IMR-90 (cell line): ENCODE results near the gene GRIK3. TPM values are rescaled to one million over a fixed set of nuclear protein-coding genes. Genes with fewer than 3 reads are reported as not detected.

Experiments
- ATAC-seq: fragments of 200-7000 bp; cut with Tn5 transposase; 2 replicates; pipeline ENCODE4 v1.9.1; 2020; ENCODE audit warnings: low read depth, mild to moderate bottlenecking, moderate library complexity
- BruUV-seq: library from RNA; stranded (reverse); fragments of 400-500 nt; replicated peaks from 2 replicates; lab custom pipeline; 2021; lab: Mats Ljungman, UMichigan
- CTCF ChIA-PET: fragments of 300-600 bp; formaldehyde crosslinking; extraction: SDS; loops from one replicate; lab custom pipeline; 2021; ENCODE audit warnings: antibody characterized with exemption; lab: Yijun Ruan, JAX
- POLR2A ChIA-PET: fragments of 300-600 bp; sonication (Branson Sonifier 250); formaldehyde crosslinking; loops from one replicate; lab custom pipeline; 2022; ENCODE audit warnings: antibody characterized with exemption; ENCODE audit not compliant: unreplicated experiment; lab: Charles Lee
- DNase-seq: peaks from one replicate; pipeline ENCODE4 v3.0.0; 2013
- H2AFZ ChIP-seq: replicated peaks from 2 replicates; pipeline ENCODE3; 2013; ENCODE audit warnings: low read length, mild to moderate bottlenecking; ENCODE audit not compliant: poor library complexity
- H2AK5ac ChIP-seq: 2 replicates; pipeline ENCODE4 v1.6.1; 2013; ENCODE audit warnings: low read depth, low read length, inconsistent platforms
- H2AK9ac ChIP-seq: replicated peaks from 2 replicates; pipeline ENCODE3; 2013; ENCODE audit warnings: mild to moderate bottlenecking, low read depth, low read length, moderate library complexity; ENCODE audit not compliant: poor library complexity
- H2BK120ac ChIP-seq: 2 replicates; pipeline ENCODE4 v1.6.1; 2013; ENCODE audit warnings: low read depth, low read length, inconsistent platforms
- H2BK15ac ChIP-seq: 3 replicates; pipeline ENCODE4 v1.6.1; 2013; ENCODE audit warnings: low read depth, low read length, inconsistent platforms
- H2BK20ac ChIP-seq: 2 replicates; pipeline ENCODE4 v1.6.1; 2013; ENCODE audit warnings: low read depth, mild to moderate bottlenecking, inconsistent platforms, low read length, moderate library complexity
- H2BK5ac ChIP-seq: 2 replicates; pipeline ENCODE4 v1.6.1; 2013; ENCODE audit warnings: mild to moderate bottlenecking, low read depth, low read length, inconsistent platforms; ENCODE audit not compliant: poor library complexity, severe bottlenecking
- H3K14ac ChIP-seq: replicated peaks from 2 replicates; pipeline ENCODE4 v1.6.1; 2013; ENCODE audit warnings: low read depth, low read length, inconsistent platforms
- H3K18ac ChIP-seq: 2 replicates; pipeline ENCODE4 v1.6.1; 2013; ENCODE audit warnings: low read depth, low read length, control low read depth
- H3K23ac ChIP-seq: 2 replicates; pipeline ENCODE4 v1.6.1; 2013; ENCODE audit warnings: low read depth, low read length, inconsistent platforms
- H3K27ac ChIP-seq: 2 replicates; pipeline ENCODE4 v1.5.1; 2013; ENCODE audit warnings: mild to moderate bottlenecking, control low read depth, low read length; ENCODE audit not compliant: insufficient read depth
- H3K27me3 ChIP-seq: 2 replicates; pipeline ENCODE4 v1.6.1; 2013; ENCODE audit warnings: low read length; ENCODE audit not compliant: control insufficient read depth, insufficient read depth
- H3K36me3 ChIP-seq: 2 replicates; pipeline ENCODE4 v1.6.1; 2013; ENCODE audit warnings: low read length, mixed read lengths; ENCODE audit not compliant: control insufficient read depth, insufficient read depth
- H3K4ac ChIP-seq: 2 replicates; pipeline ENCODE4 v1.6.1; 2013; ENCODE audit warnings: low read depth, low read length, inconsistent platforms
- H3K4me1 ChIP-seq: 2 replicates; pipeline ENCODE4 v1.6.1; 2013; ENCODE audit warnings: low read length, mixed read lengths; ENCODE audit not compliant: control insufficient read depth, insufficient read depth
- H3K4me2 ChIP-seq: 2 replicates; pipeline ENCODE4 v1.6.1; 2013; ENCODE audit warnings: low read depth, mild to moderate bottlenecking, control low read depth, low read length, moderate library complexity
- H3K4me3 ChIP-seq: 2 replicates; pipeline ENCODE4 v1.5.1; 2013; ENCODE audit warnings: low read depth, mild to moderate bottlenecking, control low read depth, low read length, moderate library complexity; ENCODE audit not compliant: insufficient read depth
- H3K56ac ChIP-seq: 2 replicates; pipeline ENCODE4 v1.6.1; 2013; ENCODE audit warnings: low read length, inconsistent platforms; ENCODE audit not compliant: insufficient read depth; ENCODE audit errors: extremely low read depth
- H3K79me1 ChIP-seq, 2 experiments: 2 replicates each; pipeline ENCODE4 v1.6.1; 2013; ENCODE audit warnings: low read length in 2 of 2, inconsistent platforms in 1 of 2, low read depth in 1 of 2
- H3K9ac ChIP-seq: 2 replicates; pipeline ENCODE4 v1.6.1; 2013; ENCODE audit warnings: low read depth, low read length, control low read depth
- H3K9me1 ChIP-seq: 2 replicates; pipeline ENCODE4 v1.6.1; 2013; ENCODE audit warnings: low read length, inconsistent platforms; ENCODE audit not compliant: insufficient read depth
- H3K9me3 ChIP-seq: 2 replicates; pipeline ENCODE4 v1.6.1; 2013; ENCODE audit warnings: low read length; ENCODE audit not compliant: control insufficient read depth, insufficient read depth
- H4K20me1 ChIP-seq: 2 replicates; pipeline ENCODE4 v1.6.1; 2013; ENCODE audit warnings: low read length, inconsistent platforms; ENCODE audit not compliant: insufficient read depth
- H4K5ac ChIP-seq: 2 replicates; pipeline ENCODE4 v1.6.1; 2013; ENCODE audit warnings: mild to moderate bottlenecking, low read depth, low read length, control low read depth
- H4K8ac ChIP-seq, 2 experiments: 2 replicates each; pipeline ENCODE4 v1.6.1; 2013; ENCODE audit warnings: low read depth in 2 of 2, low read length in 2 of 2, control low read depth in 1 of 2, inconsistent platforms in 1 of 2
- H4K91ac ChIP-seq: 2 replicates; pipeline ENCODE4 v1.6.1; 2013; ENCODE audit warnings: low read depth, low read length, inconsistent platforms; ENCODE audit not compliant: insufficient read depth
- BHLHE40 ChIP-seq: fragments of 150-350 bp; IDR thresholded peaks from 2 replicates; pipeline ENCODE4 v1.6.1; 2016; ENCODE audit warnings: mild to moderate bottlenecking, low read depth, low read length
- CEBPB ChIP-seq: IDR thresholded peaks from 2 replicates; pipeline ENCODE4 v1.6.1; 2012; ENCODE audit warnings: low read depth, low read length, improper control_type of control experiment
- CHD1 ChIP-seq: IDR thresholded peaks from 2 replicates; pipeline ENCODE4 v1.6.1; 2012; ENCODE audit warnings: low read depth, low read length, improper control_type of control experiment
- FOS ChIP-seq: fragments of 150-350 bp; IDR thresholded peaks from 2 replicates; pipeline ENCODE4 v1.6.1; 2016; ENCODE audit warnings: low read depth, low read length
- MAZ ChIP-seq: IDR thresholded peaks from 2 replicates; pipeline ENCODE4 v1.6.1; 2012; ENCODE audit warnings: low read depth, mild to moderate bottlenecking, low read length, improper control_type of control experiment, moderate library complexity, borderline replicate concordance
- POLR2A ChIP-seq: IDR thresholded peaks from 2 replicates; pipeline ENCODE4 v1.6.1; 2012; ENCODE audit warnings: mild to moderate bottlenecking, low read depth, low read length
- RAD21 ChIP-seq: IDR thresholded peaks from 2 replicates; pipeline ENCODE4 v1.6.1; 2012; ENCODE audit warnings: low read length, improper control_type of control experiment
- SMC3 ChIP-seq: fragments of 150-350 bp; IDR thresholded peaks from 2 replicates; pipeline ENCODE4 v1.6.1; 2016; ENCODE audit warnings: low read depth, mild to moderate bottlenecking, antibody characterized with exemption, low read length, moderate library complexity
- USF2 ChIP-seq: fragments of 150-350 bp; IDR thresholded peaks from 2 replicates; pipeline ENCODE4 v1.6.1; 2017; ENCODE audit warnings: mild to moderate bottlenecking, antibody characterized with exemption, low read length, low read depth
- WGBS, 2 experiments: methylation state at CpG; one replicate each; pipeline versions ENCODE4 v1.1.5 to v1.1.7; 2013; ENCODE audit warnings: missing lambda C conversion rate in 2 of 2; ENCODE audit not compliant: insufficient read length in 1 of 2; ENCODE audit errors: extremely low coverage in 2 of 2; 5-methylcytosine and 5-hydroxymethylcytosine counted together
- dilution Hi-C: fragments of 300-500 bp; cut with HindIII; formaldehyde crosslinking; loops from one replicate; pipeline ENCODE4 v1.14.3; 2018; ENCODE audit warnings: low sequenced_read_pairs; ENCODE audit not compliant: unreplicated experiment
- in situ Hi-C: fragments of 300-500 bp; cut with MboI; formaldehyde crosslinking; loops from 3 replicates; pipeline ENCODE4 v1.14.3; 2019; ENCODE audit warnings: low sequenced_read_pairs, inconsistent platforms, mixed read lengths
- intact Hi-C: fragments of 100-400 bp; cut with micrococcal nuclease; formaldehyde crosslinking; loops from 2 replicates; pipeline ENCODE4 v1.10.0; 2022
- polyA plus RNA-seq, 3 experiments: library from polyadenylated mRNA; depleted of rRNA; stranded (reverse); fragments of >200 nt; gene quantifications; 2 replicates each; pipeline ENCODE4 v1.2.3, GENCODE V29; 2012; ENCODE audit warnings: low replicate concordance in 1 of 3
- total RNA-seq: library from RNA; depleted of rRNA; stranded (reverse); fragments of >200 nt; gene quantifications from 2 replicates; pipeline ENCODE4 v1.2.3, GENCODE V29; 2012

The GRIK3 gene
- total and polyA plus RNA-seq, 2 of the 4 experiments (the other 2 are of a cell fraction): not detected

GRCh38 chr1:36876990-36877389 is 157.3 kb downstream of the GRIK3 start:
- Histone ChIP-seq H2AFZ (no peak overlapping the region), H3K4ac (no peak overlapping the region), H3K36me3 (no peaks in the 10 kb centered on the region), H3K9me1 (no peaks in the 10 kb centered on the region; the same call in 1 of the 2 replicates), H3K4me1 (no peaks in the 10 kb centered on the region), H2BK5ac (no peak overlapping the region), H2BK15ac (no peak overlapping the region), H2AK9ac (no peak overlapping the region), H3K56ac (no peak overlapping the region), H4K5ac (no peak overlapping the region), H3K4me3 (no peak overlapping the region), H2BK120ac (no peak overlapping the region), H4K91ac (no peak overlapping the region), H3K9me3 (no peaks in the 10 kb centered on the region), H3K23ac (no peak overlapping the region), H4K8ac (no peak overlapping the region), H3K14ac (no peak overlapping the region), H4K20me1 (no peaks in the 10 kb centered on the region), H2AK5ac (no peak overlapping the region), H2BK20ac (no peak overlapping the region), H3K27me3 (no peaks in the 10 kb centered on the region), H3K27ac (no peak overlapping the region), H3K79me1 (no peaks in the 10 kb centered on the region), H3K18ac (no peak overlapping the region), H3K4me2 (no peak overlapping the region), H3K9ac (no peak overlapping the region)
- ChIA-PET POLR2A (no interaction called here), CTCF (no interaction called here)
- TF ChIP-seq SMC3: no peak
- no peak for TF ChIP-seq CHD1
- TF ChIP-seq MAZ: no peak
- TF ChIP-seq FOS: no peak
- no peak for TF ChIP-seq RAD21
- TF ChIP-seq POLR2A: no peak
- TF ChIP-seq USF2: no peak
- TF ChIP-seq CEBPB: no peak
- TF ChIP-seq BHLHE40: no peak
- intact Hi-C loops: no loop called here
- WGBS, 2 experiments: no CpG with 5 or more reads among the region's 1 CpG
- BruUV-seq: no TSS peak
- dilution Hi-C loops: no loop called here
- no peak for DNase-seq
- in situ Hi-C loops: no loop called here
- ATAC-seq: no peak
